Muscle of back (tissue), 11 donors: ENCODE results near the gene PPARG. TPM values are rescaled to one million over a fixed set of nuclear protein-coding genes. Genes with fewer than 3 reads are reported as not detected.

Experiments used
- DNase-seq, 3 donors: peaks; one replicate each; pipeline versions ENCODE4 v3.0.0 to v3.0.0-alpha.2; 2013
- polyA plus RNA-seq, 10 donors: library from polyadenylated mRNA; unstranded; fragments of 120-200 nt; gene quantifications; one replicate each; pipeline ENCODE4 v1.2.1, GENCODE V29; 2013; ENCODE audit not compliant: insufficient read length in 10 of 10

The PPARG gene
- polyA plus RNA-seq, 10 donors: 3.3 to 11.9 (median 4.9) TPM

GRCh38 chr3:12309716-12310115, 20.8 kb downstream of the PPARG start:
- no peak for DNase-seq

- DNase-seq: no peak
Measured at GRCh38 chr3:12312010-12312409, 23.1 kb downstream of the PPARG start.

GRCh38 chr3:12313519-12313918, 24.6 kb downstream of the PPARG start:
- DNase-seq: no peak

- DNase-seq: no peak
Measured at GRCh38 chr3:12316253-12316652, 27.4 kb downstream of the PPARG start.

- no peak for DNase-seq
Measured at GRCh38 chr3:12316729-12317351, 28.0 kb downstream of the PPARG start.

- no peak for DNase-seq
Measured at GRCh38 chr3:12317914-12318313, 29.0 kb downstream of the PPARG start.

- DNase-seq: peak in 1 of 3 donors; percentile 23
Measured at GRCh38 chr3:12318758-12319621, 30.1 kb downstream of the PPARG start.

GRCh38 chr3:12321015-12321414, 32.1 kb downstream of the PPARG start:
- no peak for DNase-seq

- DNase-seq: no peak
Measured at GRCh38 chr3:12323237-12323636, 34.4 kb downstream of the PPARG start.

GRCh38 chr3:12325586-12326515, 37.0 kb downstream of the PPARG start:
- DNase-seq: peak in 2 of 3 donors; percentile 25 to 62

GRCh38 chr3:12327021-12327420, 38.2 kb downstream of the PPARG start:
- DNase-seq: no peak

- no peak for DNase-seq
Measured at GRCh38 chr3:12328132-12328836, 39.4 kb downstream of the PPARG start.

- DNase-seq: no peak
Measured at GRCh38 chr3:12328837-12329462, 40.1 kb downstream of the PPARG start.

- DNase-seq: no peak
Measured at GRCh38 chr3:12334786-12335185, 45.9 kb downstream of the PPARG start.

GRCh38 chr3:12335421-12335820, 46.6 kb downstream of the PPARG start:
- DNase-seq: no peak

GRCh38 chr3:12336099-12336498, 47.2 kb downstream of the PPARG start:
- no peak for DNase-seq

GRCh38 chr3:12338595-12339546, 50.0 kb downstream of the PPARG start:
- DNase-seq: no peak

GRCh38 chr3:12339701-12340480, 51.0 kb downstream of the PPARG start:
- no peak for DNase-seq

- no peak for DNase-seq
Measured at GRCh38 chr3:12340506-12340905, 51.6 kb downstream of the PPARG start.
